GM19023 (cell line): ENCODE measurements around the gene CLCA4.
A peak's percentile ranks its signal among the peaks of the same experiment; 100 is the strongest.

Experiments
- ATAC-seq: cut with Tn5 transposase; IDR thresholded peaks from one replicate; pipeline ENCODE4 v1.9.1; 2021; ENCODE audit warnings: mild to moderate bottlenecking, moderate library complexity; ENCODE audit not compliant: unreplicated experiment

CLCA4 gene

GRCh38 chr1:86546787-86547221, at the start of gene CLCA4:
Gene CLCA4 (plus strand): TSS chr1:86547078. CDS start chr1:86547120, 42 bp downstream.
- ATAC-seq, result no peak

DNA sequence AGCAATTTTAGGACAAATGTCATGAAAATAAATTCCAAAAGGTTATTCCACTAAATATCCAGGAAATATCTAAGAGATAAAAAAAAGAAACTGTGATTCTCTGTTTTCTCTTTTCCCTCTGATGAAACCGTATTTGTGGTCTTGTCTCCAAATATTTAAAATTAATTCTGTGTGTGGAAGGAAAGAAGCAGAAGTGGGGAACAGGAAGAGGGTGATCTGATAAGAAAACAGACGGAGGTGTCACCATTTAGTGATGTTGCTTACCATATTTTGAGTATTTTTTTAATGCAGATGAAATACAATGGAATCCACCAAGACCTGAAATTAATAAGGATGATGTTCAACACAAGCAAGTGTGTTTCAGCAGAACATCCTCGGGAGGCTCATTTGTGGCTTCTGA, 48.6 kb upstream of the CLCA4 start:
- ATAC-seq, result no peak

- ATAC-seq, result no peak
These were observed 46.8 kb upstream of the CLCA4 start for GRCh38 chr1:86499987-86500593.

DNA sequence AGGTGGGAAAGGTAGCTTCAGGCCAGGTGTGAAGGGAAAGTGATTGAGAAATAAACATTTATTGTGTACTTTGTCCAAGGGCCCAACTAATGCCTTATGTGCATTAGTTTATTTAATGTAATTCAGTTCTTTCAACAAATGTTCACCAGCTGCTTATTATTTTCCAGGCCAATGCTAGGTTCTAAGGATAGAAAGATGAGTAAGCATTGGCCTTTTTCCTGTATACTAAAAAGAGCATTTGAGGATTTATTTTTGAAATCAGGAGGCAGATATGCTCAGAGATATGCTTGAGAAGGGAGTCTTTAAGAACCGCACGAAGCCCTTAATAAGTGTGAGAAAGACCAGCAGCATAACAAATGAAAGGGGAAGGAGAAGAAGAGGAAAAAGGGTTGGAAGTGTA, 46.2 kb upstream of the CLCA4 start:
- ATAC-seq, result no peak

DNA sequence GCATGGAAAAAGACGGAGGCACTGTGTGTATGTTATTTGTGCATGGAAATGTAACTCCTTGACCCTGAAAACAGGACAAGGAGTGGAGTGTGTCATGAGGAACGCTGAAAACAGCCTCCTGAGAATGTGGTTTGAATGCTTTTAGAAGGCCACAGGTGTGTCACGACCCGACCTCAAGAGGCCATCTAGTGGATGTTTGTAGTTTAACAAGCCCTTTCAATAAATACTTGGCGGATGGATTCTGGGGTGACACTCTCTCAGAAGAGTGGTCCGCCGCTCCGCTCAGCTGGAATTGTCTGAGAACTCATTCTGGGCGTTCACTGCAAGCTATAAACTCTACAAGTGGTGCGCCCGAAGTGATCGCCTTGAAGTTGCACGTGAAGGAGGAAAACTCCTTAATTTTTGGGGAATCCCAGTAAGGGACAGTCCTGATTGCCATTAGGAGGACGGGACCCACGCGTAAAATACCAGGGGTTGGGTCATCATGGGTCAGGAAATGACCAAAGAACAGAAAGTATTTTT, 44.7 kb upstream of the CLCA4 start:
- peak; percentile 67 for ATAC-seq

DNA sequence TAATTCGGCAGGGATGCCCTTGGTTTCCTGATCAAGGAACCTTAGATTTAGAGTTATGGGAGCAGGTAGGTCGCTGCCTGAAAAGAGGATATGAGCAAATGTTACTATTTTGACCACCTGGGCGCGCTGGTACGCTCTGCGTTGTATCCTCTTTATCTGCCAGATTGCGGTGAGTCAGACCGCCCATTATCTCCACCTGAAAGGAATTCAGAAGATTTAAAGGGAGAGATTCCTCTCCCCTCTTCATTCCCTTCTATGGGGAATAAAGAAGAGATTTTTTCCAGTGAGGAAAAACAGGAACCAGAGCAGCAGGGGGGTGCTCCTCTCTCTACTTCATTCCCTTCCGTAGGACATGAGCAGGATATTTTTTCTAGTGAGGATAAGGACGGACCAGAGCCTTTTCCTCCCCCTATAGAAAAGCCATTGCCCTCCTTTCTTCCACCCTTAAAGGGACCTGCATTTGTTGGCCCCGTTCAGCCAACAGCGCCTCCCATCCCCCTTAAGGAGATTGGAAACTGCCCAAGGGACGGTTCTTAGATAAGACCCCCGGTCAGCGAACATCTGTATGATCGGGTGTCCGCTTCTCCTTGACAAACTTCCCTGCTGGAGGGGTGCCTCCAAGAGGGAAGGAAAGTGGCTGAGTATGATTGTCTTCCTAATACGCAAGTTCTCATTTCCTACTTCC, 44.0 kb upstream of the CLCA4 start:
- no peak for ATAC-seq

DNA sequence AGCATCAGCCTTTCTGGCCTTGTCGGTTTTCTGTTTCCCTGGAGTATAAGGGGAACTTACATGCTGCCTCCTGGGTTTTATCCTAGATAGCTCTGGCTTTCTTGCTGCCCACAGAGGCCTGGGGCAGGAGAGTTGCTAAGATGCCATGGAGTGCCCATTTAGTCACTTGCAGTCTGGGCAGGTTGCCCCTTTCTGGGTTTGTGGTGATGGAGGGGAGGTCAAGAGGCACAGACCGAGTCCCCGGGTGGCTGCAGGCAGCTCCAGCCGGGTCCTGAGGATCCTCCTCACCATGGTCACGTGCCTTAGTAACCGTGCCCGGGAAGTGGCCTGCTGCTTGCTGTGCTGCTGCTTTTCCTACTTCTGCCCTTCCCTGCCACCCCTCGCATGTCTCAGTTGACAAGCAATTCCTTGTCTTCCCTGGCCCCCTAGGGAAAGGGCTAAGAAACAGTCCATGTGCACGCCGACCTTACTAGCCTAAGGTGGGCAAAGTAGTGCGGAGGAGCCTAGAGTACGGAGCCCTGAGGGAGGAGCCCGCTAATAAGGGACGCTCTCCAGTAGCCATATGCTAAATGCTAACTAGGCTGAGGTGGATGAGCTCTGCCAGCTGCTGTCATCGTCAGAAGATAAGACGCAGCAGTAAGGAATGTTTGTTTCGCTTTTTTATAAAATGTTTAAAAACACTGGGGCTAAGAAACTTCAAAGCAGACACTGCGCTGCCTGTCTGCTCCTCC, 43.3 kb upstream of the CLCA4 start:
- no peak for ATAC-seq

- ATAC-seq, result no peak
These were observed 42.8 kb upstream of the CLCA4 start for GRCh38 chr1:86504137-86504479.

DNA sequence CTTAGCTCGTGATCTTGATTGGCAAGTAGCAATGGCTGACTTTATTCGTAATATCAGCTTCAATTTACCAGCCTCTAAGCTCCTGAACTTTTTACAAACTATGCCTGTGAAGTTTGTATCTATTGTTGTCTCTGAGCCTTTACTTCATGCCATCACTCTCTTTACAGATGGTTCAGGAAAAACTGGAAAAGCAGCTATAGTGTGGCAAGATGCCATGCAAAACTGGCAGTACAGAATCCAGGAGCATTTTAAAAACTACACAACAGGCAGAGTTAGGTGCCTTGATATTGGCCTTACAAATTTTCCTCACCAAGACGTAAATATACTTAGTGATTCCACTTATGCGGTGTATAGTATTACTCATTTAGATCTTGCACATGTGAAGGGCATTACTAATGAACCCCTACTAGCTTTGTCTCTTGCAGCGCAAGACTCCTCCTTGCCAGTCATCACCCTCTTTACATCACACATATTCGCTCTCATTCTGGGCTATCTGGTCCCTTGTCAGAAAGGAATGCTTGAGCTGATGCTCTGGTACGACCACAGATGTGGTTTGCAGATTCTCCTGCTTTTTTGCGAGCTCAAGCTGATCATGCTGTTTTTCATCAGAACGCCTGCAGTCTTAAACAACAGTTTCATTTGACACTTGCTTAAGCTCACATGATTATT, 41.8 kb upstream of the CLCA4 start:
- no peak for ATAC-seq

DNA sequence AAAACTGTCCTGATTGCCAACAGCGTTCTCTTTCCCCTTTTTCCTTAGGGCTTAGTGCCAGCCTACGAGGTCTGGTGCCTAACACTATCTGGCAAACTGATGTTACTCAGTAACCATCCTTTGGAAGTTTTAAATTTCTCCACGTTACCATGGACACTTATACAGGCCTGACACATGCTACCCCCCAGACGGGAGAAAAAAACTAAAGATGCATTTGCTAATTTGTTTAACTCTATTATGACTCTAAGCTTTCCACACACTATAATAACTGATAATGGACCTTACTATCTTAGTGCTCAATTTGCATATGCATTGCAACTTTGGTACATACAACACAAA, 41.3 kb upstream of the CLCA4 start:
- ATAC-seq, result no peak

DNA sequence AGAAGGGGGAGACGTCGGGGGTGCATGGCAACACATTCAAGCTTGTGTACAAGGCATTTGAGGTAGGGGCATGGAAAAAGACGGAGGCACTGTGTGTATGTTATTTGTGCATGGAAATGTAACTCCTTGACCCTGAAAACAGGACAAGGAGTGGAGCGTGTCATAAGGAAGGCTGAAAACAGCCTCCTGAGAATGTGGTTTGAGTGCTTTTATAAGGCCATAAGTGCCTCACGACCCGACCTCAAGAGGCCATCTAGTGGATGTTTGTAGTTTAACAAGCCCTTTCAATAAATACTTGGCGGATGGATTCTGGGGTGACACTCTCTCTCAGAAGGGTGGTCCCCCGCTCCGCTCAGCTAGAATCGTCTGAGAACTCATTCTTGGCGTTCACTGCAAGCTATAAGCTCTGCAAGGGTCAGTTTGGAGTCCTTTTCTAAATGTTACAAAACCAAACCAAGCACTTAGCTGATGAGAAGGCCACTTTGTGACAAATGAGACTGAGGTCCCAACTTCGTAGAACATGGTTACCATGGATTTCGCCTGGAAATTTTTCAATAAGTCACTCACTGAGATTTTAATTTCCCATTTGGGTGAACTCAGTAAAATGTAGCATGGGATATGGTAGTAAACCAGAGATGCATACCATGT, 38.8 kb upstream of the CLCA4 start:
- peak; percentile 48 for ATAC-seq

DNA sequence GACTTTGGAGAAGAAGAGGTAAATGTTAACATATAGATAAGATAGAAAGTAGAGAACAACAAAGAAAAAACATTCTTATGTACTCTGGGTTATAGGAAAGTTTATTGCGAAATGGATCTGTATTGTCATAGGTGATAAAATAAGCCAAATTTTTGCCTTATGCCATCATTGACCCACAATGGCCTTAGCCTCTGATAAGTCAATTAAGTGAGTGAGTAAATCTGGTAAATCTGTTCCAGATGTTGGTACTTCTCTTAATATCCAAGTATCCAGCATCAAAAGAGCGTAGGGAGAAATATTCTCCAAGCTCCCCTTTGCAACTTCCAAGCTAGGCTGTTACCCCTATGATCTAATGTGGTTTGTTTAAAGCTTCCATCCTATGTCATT, 38.3 kb upstream of the CLCA4 start:
- ATAC-seq, result no peak

GRCh38 chr1:86515597-86515996, 31.3 kb upstream of the CLCA4 start:
- ATAC-seq, result no peak

DNA sequence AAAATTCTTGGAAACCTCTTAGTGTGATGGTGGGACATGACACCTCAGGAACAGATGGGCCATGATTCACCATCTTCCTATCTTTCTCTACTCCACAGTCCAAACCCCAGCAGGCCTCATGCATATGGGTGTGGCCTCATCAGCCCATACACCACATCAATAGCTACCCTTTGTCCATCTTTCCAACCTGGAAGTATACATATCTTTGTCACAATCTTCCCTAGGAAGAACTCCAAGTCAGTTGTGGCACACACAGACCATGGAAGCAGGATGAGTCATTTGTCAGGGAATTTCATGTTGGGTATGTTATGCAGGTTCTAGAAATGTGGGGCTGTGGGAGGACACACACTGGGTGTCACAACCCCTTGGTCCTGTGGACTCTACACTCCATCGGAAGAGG, 30.5 kb upstream of the CLCA4 start:
- no peak for ATAC-seq

- ATAC-seq, result no peak
These were observed 29.5 kb upstream of the CLCA4 start for GRCh38 chr1:86517336-86517735.

DNA sequence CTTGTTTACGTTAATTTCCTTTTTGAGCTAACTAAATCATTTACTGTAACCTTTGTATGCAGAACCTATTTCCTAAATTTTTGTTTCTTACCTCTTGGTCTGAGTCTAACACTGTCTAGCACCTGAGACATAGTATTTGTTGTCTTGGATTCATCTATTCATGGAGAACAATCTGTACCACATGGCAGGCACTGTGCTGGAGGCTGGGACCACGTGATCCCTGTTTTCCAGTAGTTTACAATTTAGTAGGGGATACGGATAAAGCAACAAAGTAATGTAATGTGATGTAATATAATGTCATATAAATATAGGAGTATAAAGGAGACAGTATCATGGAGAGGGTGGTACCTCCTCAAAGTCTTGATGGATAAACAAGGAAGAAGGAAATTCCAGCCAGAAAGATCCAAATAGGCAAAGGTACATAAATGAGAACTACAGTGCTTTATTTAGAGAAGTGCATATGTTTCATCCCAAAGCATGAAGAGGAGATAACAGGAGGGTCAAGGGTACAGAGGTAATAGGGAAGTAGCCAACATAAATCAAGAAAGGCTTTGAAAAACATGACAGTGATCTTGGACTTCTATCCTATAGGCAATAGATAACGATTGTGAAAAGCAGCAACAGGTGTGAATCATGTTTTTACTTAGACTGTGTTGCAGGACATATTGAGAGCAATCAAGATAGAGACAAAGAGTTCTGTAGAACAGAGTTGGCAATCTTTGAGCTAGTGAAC, 25.9 kb upstream of the CLCA4 start:
- no peak for ATAC-seq

DNA sequence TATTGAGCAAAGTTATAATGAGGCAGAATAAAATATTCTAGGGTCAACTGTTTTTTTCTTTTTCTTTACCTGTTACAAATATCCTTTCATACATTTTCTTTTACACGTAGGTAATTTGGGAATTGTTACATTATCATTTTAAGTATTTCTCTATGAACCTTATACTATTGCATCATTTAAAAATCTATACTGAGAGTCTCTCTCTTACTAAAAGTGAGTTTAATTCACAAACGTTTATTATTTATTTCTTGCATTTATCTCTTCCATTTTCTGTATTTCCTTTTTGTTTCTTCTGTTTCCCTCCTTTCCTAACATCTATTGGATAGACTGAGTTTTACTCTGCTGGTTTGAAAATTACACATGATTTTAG, 25.4 kb upstream of the CLCA4 start:
- no peak for ATAC-seq

- ATAC-seq, result no peak
These were observed 24.6 kb upstream of the CLCA4 start for GRCh38 chr1:86522240-86522639.

GRCh38 chr1:86523670-86524354, 23.1 kb upstream of the CLCA4 start:
- no peak for ATAC-seq

- no peak for ATAC-seq
These were observed 19.6 kb upstream of the CLCA4 start for GRCh38 chr1:86527306-86527705.
